GM19240 (cell line): ENCODE results near the gene AOC3.
"Not testable (repeated sequence)": the region's sequence is repeated elsewhere in the genome, so short reads cannot be mapped to it uniquely, and the experiment has no call there.

Experiments used
- DNase-seq: peaks from one replicate; pipeline ENCODE4 v3.0.0; 2011; ENCODE audit warnings: low spot score; ENCODE audit not compliant: insufficient read length

The AOC3 gene

GRCh38 chr17:42843358-42843934, 7.6 kb upstream of the AOC3 start:
- no peak for DNase-seq

- no peak for DNase-seq
Measured at GRCh38 chr17:42844271-42844670, 6.7 kb upstream of the AOC3 start, which contains the start of gene AOC2. AOC2 (plus strand) TSS chr17:42844580; CDS start chr17:42844627, 47 bp downstream.

- DNase-seq, result no peak
Measured at GRCh38 chr17:42844761-42845555, 6.0 kb upstream of the AOC3 start.

- no peak for DNase-seq
Measured at GRCh38 chr17:42845556-42845917, 5.5 kb upstream of the AOC3 start.

GRCh38 chr17:42845918-42846593, 4.9 kb upstream of the AOC3 start:
- no peak for DNase-seq

GRCh38 chr17:42846594-42847280, 4.3 kb upstream of the AOC3 start:
- DNase-seq, result no peak

- no peak for DNase-seq
Measured at GRCh38 chr17:42848093-42848492, 2.9 kb upstream of the AOC3 start.

- no peak for DNase-seq
Measured at GRCh38 chr17:42849031-42849430, 2.0 kb upstream of the AOC3 start.

GRCh38 chr17:42849451-42850181, 1.4 kb upstream of the AOC3 start:
- DNase-seq, result no peak

- DNase-seq, result not testable (repeated sequence)
Measured at GRCh38 chr17:42851371-42852240, 607 bp downstream of the AOC3 start.

- no peak for DNase-seq
Measured at GRCh38 chr17:42852351-42852750, 1.4 kb downstream of the AOC3 start.

- no peak for DNase-seq
Measured at GRCh38 chr17:42853004-42853403, 2.0 kb downstream of the AOC3 start.

- DNase-seq, result no peak
Measured at GRCh38 chr17:42853597-42853967, 2.6 kb downstream of the AOC3 start.

- no peak for DNase-seq
Measured at GRCh38 chr17:42853968-42854790, 3.2 kb downstream of the AOC3 start.

- no peak for DNase-seq
Measured at GRCh38 chr17:42855048-42855596, 4.1 kb downstream of the AOC3 start.

GRCh38 chr17:42856093-42856492, 5.1 kb downstream of the AOC3 start:
- DNase-seq, result not testable (repeated sequence)

- DNase-seq, result not testable (repeated sequence)
Measured at GRCh38 chr17:42856516-42856915, 5.5 kb downstream of the AOC3 start.

- DNase-seq, result no peak
Measured at GRCh38 chr17:42857389-42857788, 6.4 kb downstream of the AOC3 start.

GRCh38 chr17:42865638-42866094, 14.7 kb downstream of the AOC3 start:
- DNase-seq, result no peak
